Parathyroid adenoma (tissue), 2 donors: Measurements from ENCODE around the gene SPAG16.

Source experiments
- H2AFZ ChIP-seq: fragments of 300-600 bp; sonication (generic); one replicate; pipeline ENCODE4 v1.7.0; 2017; ENCODE audit warnings: antibody characterized with exemption, mild to moderate bottlenecking
- H3K27ac ChIP-seq: fragments of 300-600 bp; sonication (generic); one replicate; pipeline ENCODE4 v1.7.0; 2017
- H3K27me3 ChIP-seq: fragments of 300-600 bp; sonication (generic); one replicate; pipeline ENCODE4 v1.7.0; 2017; ENCODE audit warnings: low read length; ENCODE audit not compliant: control insufficient read depth, insufficient read depth
- H3K36me3 ChIP-seq: fragments of 300-600 bp; sonication (generic); one replicate; pipeline ENCODE4 v1.7.0; 2017; ENCODE audit warnings: low read length; ENCODE audit not compliant: control insufficient read depth, insufficient read depth
- H3K4me1 ChIP-seq: fragments of 300-600 bp; sonication (generic); one replicate; pipeline ENCODE4 v1.7.0; 2017; ENCODE audit warnings: control low read depth
- H3K4me2 ChIP-seq: fragments of 300-600 bp; sonication (generic); one replicate; pipeline ENCODE4 v1.7.0; 2017; ENCODE audit warnings: low read length
- H3K4me3 ChIP-seq: fragments of 300-600 bp; sonication (generic); one replicate; pipeline ENCODE4 v1.7.0; 2017; ENCODE audit warnings: low read depth, low read length
- H3K79me2 ChIP-seq: fragments of 300-600 bp; sonication (generic); one replicate; pipeline ENCODE4 v1.7.0; 2017; ENCODE audit warnings: control low read depth
- H3K9ac ChIP-seq: fragments of 300-600 bp; sonication (generic); one replicate; pipeline ENCODE4 v1.7.0; 2017; ENCODE audit warnings: mild to moderate bottlenecking
- H3K9me3 ChIP-seq: fragments of 300-600 bp; sonication (generic); one replicate; pipeline ENCODE4 v1.7.0; 2017; ENCODE audit warnings: low read length; ENCODE audit not compliant: control insufficient read depth
- CTCF ChIP-seq: fragments of 300-600 bp; sonication (generic); IDR thresholded peaks from one replicate; pipeline ENCODE4 v1.7.0; 2017; ENCODE audit warnings: antibody characterized with exemption, mild to moderate bottlenecking
- donor health status: primary hyperparathyroidism.

The SPAG16 gene

DNA sequence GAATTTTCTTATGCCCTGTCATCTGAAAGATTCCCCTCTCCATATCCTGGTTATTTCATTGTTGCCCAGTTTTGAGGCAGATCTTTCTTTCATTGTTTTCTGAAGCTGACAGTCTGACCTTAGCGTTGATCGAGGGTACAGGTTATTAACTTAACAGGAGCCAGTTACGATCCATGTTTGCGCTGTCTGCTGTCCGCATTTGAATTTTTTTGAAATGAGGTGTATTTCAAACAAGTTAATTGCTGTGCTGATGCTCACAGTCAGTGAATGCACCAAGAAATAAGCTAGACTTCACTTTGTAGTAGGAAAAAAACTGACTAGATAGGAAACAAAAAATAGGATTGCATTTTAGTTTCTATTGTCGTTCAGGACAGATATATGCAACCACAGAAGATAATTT is 34.8 kb upstream of the SPAG16 start:
- Histone ChIP-seq H3K79me2 (no peaks in the 10 kb centered on the region), H3K4me1 (no peaks in the 10 kb centered on the region), H3K27ac (no peak overlapping the region), H3K27me3 (no peaks in the 10 kb centered on the region), H3K9me3 (no peaks in the 10 kb centered on the region), H3K36me3 (no peaks in the 10 kb centered on the region), H2AFZ (no peak overlapping the region), H3K4me3 (no peak overlapping the region), H3K4me2 (no peak overlapping the region), H3K9ac (no peak overlapping the region)
- no peak for TF ChIP-seq CTCF

- H3K4me3 ChIP-seq: no peak overlapping the region
- no peaks in the 10 kb centered on the region for H3K27me3 ChIP-seq
- no peak overlapping the region for H3K4me2 ChIP-seq
- H3K9me3 ChIP-seq: no peaks in the 10 kb centered on the region
- H3K27ac ChIP-seq: no peak overlapping the region
- H3K4me1 ChIP-seq: no peaks in the 10 kb centered on the region
- H2AFZ ChIP-seq: no peak overlapping the region
- TF ChIP-seq CTCF: peak; percentile 59
- H3K9ac ChIP-seq: no peak overlapping the region
- H3K36me3 ChIP-seq: no peaks in the 10 kb centered on the region
- H3K79me2 ChIP-seq: no peaks in the 10 kb centered on the region
Measured at GRCh38 chr2:213251618-213252017, 32.6 kb upstream of the SPAG16 start.

- no peaks in the 10 kb centered on the region for H3K4me1 ChIP-seq
- H2AFZ ChIP-seq: no peak overlapping the region
- H3K27me3 ChIP-seq: no peaks in the 10 kb centered on the region
- H3K9ac ChIP-seq: no peak overlapping the region
- no peak for TF ChIP-seq CTCF
- no peaks in the 10 kb centered on the region for H3K9me3 ChIP-seq
- no peak overlapping the region for H3K4me3 ChIP-seq
- no peaks in the 10 kb centered on the region for H3K36me3 ChIP-seq
- H3K4me2 ChIP-seq: no peak overlapping the region
- H3K79me2 ChIP-seq: no peaks in the 10 kb centered on the region
- H3K27ac ChIP-seq: no peak overlapping the region
Measured at GRCh38 chr2:213252206-213252605, 32.1 kb upstream of the SPAG16 start.

GRCh38 chr2:213253162-213253561 is 31.1 kb upstream of the SPAG16 start:
- no peaks in the 10 kb centered on the region for H3K36me3 ChIP-seq
- H3K4me3 ChIP-seq: no peak overlapping the region

More at GRCh38 chr2:213253162-213253561, 31.1 kb upstream of the SPAG16 start:
- Histone ChIP-seq H3K9me3 (no peaks in the 10 kb centered on the region), H3K4me1 (no peaks in the 10 kb centered on the region), H2AFZ (no peak overlapping the region), H3K4me2 (no peak overlapping the region), H3K27me3 (no peaks in the 10 kb centered on the region), H3K79me2 (no peaks in the 10 kb centered on the region), H3K9ac (no peak overlapping the region), H3K27ac (no peak overlapping the region)
- no peak for TF ChIP-seq CTCF
